Uterus (tissue), 2 donors: ENCODE data around the gene TNS1.

Experiments
- POLR2A ChIP-seq, 2 donors: fragments of 450-650 bp; IDR thresholded peaks; one replicate each; pipeline ENCODE4 v1.6.1; 2016; ENCODE audit warnings: antibody characterized with exemption in 2 of 2, mild to moderate bottlenecking in 1 of 2, moderate library complexity in 1 of 2
- TF ChIP-seq, protein P1 (sequence below), 4 experiments: fragments of 200-600 bp in 2 of 4; fragments of 450-650 bp in 2 of 4; sonication (generic) in 2 of 4; IDR thresholded peaks; one replicate each; pipeline ENCODE4 v1.5.1; 2016 to 2019; ENCODE audit warnings: antibody characterized with exemption in 4 of 4, mild to moderate bottlenecking in 2 of 4, moderate library complexity in 1 of 4

DNA sequence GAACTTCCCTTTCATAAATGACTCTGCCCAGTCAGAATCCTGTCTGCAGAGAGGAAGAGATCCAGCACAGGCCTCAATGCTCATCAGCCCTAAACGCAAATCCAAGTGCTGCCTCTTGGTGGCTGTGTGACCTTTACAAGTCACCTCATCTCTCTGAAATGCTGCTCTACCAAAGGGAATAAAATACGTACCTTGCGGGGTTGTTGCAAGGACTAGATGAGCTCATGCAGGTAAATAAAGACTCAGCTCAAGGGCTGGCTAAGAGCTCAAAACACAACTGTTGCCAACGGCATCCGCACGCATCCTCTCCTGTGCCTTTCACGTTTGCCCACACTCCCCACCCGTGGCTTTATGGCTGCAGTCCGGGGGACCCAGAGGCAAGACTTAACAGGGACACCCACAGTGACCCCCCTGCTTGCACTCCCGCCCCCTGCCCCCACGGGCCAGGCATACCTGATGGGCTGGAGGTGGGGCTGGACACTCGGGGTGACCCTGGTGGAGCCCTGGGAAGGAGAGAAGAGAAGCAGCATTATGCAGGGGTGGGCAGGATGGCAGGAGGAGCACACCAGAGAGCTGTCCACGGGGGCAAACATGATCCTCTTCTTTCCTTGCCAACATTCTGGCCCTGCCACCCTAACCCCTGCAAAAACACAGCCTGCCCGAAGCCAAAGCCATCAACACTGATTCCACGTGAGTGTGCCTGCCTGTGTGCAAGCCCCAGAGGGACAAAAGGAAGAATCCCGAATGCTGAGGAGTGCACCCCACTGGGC lies 102.6 kb downstream of the TNS1 start:
- TF ChIP-seq, protein P1, sequence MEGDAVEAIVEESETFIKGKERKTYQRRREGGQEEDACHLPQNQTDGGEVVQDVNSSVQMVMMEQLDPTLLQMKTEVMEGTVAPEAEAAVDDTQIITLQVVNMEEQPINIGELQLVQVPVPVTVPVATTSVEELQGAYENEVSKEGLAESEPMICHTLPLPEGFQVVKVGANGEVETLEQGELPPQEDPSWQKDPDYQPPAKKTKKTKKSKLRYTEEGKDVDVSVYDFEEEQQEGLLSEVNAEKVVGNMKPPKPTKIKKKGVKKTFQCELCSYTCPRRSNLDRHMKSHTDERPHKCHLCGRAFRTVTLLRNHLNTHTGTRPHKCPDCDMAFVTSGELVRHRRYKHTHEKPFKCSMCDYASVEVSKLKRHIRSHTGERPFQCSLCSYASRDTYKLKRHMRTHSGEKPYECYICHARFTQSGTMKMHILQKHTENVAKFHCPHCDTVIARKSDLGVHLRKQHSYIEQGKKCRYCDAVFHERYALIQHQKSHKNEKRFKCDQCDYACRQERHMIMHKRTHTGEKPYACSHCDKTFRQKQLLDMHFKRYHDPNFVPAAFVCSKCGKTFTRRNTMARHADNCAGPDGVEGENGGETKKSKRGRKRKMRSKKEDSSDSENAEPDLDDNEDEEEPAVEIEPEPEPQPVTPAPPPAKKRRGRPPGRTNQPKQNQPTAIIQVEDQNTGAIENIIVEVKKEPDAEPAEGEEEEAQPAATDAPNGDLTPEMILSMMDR (IDR thresholded peaks at IDR 0.05) = no peak
- TF ChIP-seq POLR2A (IDR thresholded peaks at IDR 0.05) = no peak
